Immature natural killer cell (primary cell): ENCODE measurements around the gene AQP12A. TPM values are rescaled to one million over a fixed set of nuclear protein-coding genes. Genes with fewer than 3 reads are reported as not detected.
"Not testable (repeated sequence)": the region's sequence is repeated elsewhere in the genome, so short reads cannot be mapped to it uniquely, and the experiment has no call there.

Experiments used
- DNase-seq, 3 donors: peaks; one replicate each; pipeline ENCODE4 v3.0.0; 2022; ENCODE audit warnings: mixed read lengths in 1 of 3
- H3K27ac Mint-ChIP-seq, 6 donors: one replicate each; pipeline ENCODE4 v1.8.0; 2020; ENCODE audit warnings: mixed read lengths in 6 of 6, mild to moderate bottlenecking in 5 of 6, inconsistent platforms in 4 of 6, moderate library complexity in 3 of 6
- H3K27me3 Mint-ChIP-seq, 3 donors: one replicate each; pipeline ENCODE4 v1.8.0; 2020 to 2021; ENCODE audit warnings: low read depth in 3 of 3, mild to moderate bottlenecking in 3 of 3, mixed read lengths in 3 of 3, moderate library complexity in 3 of 3, inconsistent platforms in 1 of 3
- H3K36me3 Mint-ChIP-seq, 3 donors: one replicate each; pipeline ENCODE4 v1.8.0; 2020; ENCODE audit warnings: mixed read lengths in 3 of 3, inconsistent platforms in 2 of 3, mild to moderate bottlenecking in 2 of 3
- H3K4me1 Mint-ChIP-seq, 2 donors: one replicate each; pipeline ENCODE4 v1.8.0; 2020; ENCODE audit warnings: inconsistent platforms in 2 of 2, mild to moderate bottlenecking in 2 of 2, mixed read lengths in 2 of 2, moderate library complexity in 1 of 2
- H3K4me3 Mint-ChIP-seq, 5 donors: one replicate each; pipeline ENCODE4 v1.8.0; 2020; ENCODE audit warnings: mild to moderate bottlenecking in 5 of 5, mixed read lengths in 5 of 5, inconsistent platforms in 3 of 5, moderate library complexity in 3 of 5
- H3K9me3 Mint-ChIP-seq, 6 donors: one replicate each; pipeline ENCODE4 v1.8.0; 2020; ENCODE audit warnings: mild to moderate bottlenecking in 6 of 6, mixed read lengths in 6 of 6, inconsistent platforms in 4 of 6, moderate library complexity in 3 of 6
- polyA plus RNA-seq, 3 donors: library from polyadenylated mRNA; unstranded; fragments of 300-500 nt; fragmentation: Illumina TruSeq; gene quantifications; one replicate each; pipeline ENCODE4 v1.2.3, GENCODE V29; 2021

Gene AQP12A
- polyA plus RNA-seq, 3 donors from 2014 or later = not detected

- Mint-ChIP-seq H3K27ac (no peak overlapping the region), H3K9me3 (no peaks in the 10 kb centered on the region), H3K36me3 (no peaks in the 10 kb centered on the region), H3K4me1 (peaks cover 0 to 3% of the 10 kb centered on the region in 2 donors), H3K27me3 (peaks cover 7 to 11% (median 8%) of the 10 kb centered on the region in 3 donors), H3K4me3 (no peak overlapping the region)
- DNase-seq = no peak
Measured at GRCh38 chr2:240672076-240672700, 19.5 kb upstream of the AQP12A start.

- peak in 1 of 3 donors; percentile 9 for DNase-seq
- H3K9me3 Mint-ChIP-seq = no peaks in the 10 kb centered on the region
- H3K36me3 Mint-ChIP-seq = no peaks in the 10 kb centered on the region
- H3K27ac Mint-ChIP-seq = no peak overlapping the region
- peaks cover 0 to 3% of the 10 kb centered on the region in 2 donors for H3K4me1 Mint-ChIP-seq
- H3K4me3 Mint-ChIP-seq = no peak overlapping the region
- peaks cover 7 to 10% (median 8%) of the 10 kb centered on the region in 3 donors for H3K27me3 Mint-ChIP-seq
Measured at GRCh38 chr2:240672701-240673190, 18.9 kb upstream of the AQP12A start.

GRCh38 chr2:240674461-240675184 is 17.0 kb upstream of the AQP12A start:
- not testable (repeated sequence) for H3K36me3 Mint-ChIP-seq, H3K4me1 Mint-ChIP-seq, H3K27me3 Mint-ChIP-seq, H3K9me3 Mint-ChIP-seq
- Mint-ChIP-seq H3K4me3 (peak overlapping the region in 4 of 5 donors; percentile 15 to 56 (median 30)), H3K27ac (peak overlapping the region in 1 of 6 donors; percentile 2)
- peak in 1 of 3 donors; percentile 67 for DNase-seq

GRCh38 chr2:240675345-240675744 is 16.3 kb upstream of the AQP12A start:
- not testable (repeated sequence) for H3K36me3 Mint-ChIP-seq, H3K4me1 Mint-ChIP-seq, H3K27me3 Mint-ChIP-seq, DNase-seq, H3K4me3 Mint-ChIP-seq, H3K9me3 Mint-ChIP-seq, H3K27ac Mint-ChIP-seq

DNA sequence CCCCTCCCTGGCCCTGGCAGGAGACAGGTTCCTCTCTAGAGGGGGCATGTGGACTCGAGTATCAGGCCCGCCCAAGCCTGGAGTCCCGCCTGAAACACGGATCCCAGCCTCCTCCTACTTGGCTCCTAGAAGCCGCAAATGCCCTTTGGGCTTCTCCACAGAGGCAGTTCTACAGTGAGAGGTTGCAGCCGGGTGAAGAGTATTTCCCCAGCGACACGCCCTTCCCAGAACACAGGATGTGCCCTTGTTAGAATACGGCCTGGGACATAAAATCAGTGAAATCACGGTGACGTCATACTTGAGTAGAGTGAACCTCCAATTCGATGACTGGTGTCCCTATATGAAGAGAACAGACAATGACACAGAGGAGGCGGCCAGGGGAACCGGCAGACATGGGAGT is 13.6 kb upstream of the AQP12A start:
- not testable (repeated sequence) for H3K27ac Mint-ChIP-seq, H3K27me3 Mint-ChIP-seq, H3K4me1 Mint-ChIP-seq, H3K4me3 Mint-ChIP-seq, H3K9me3 Mint-ChIP-seq, H3K36me3 Mint-ChIP-seq, DNase-seq

DNA sequence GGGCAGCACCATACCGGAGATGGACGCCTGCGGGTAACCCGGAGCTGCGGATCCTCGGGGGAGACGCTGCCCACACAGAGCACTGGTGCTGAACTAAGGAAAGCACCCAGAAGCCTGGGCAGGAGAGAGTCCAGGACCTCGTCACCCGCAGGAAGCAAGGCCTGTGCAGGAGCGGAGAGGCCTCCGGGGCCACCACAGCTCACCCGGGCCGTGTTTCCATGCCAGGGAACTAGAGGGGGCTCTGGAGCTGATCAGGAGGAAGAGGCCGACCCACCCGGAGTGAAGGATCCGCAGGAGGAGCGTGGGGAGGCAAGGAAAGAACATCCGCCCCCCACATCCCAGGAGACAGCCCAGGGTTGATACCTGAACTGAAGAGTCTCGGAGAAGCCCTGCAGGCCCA is 12.8 kb upstream of the AQP12A start:
- not testable (repeated sequence) for H3K27ac Mint-ChIP-seq, H3K4me1 Mint-ChIP-seq, H3K36me3 Mint-ChIP-seq, H3K4me3 Mint-ChIP-seq, H3K27me3 Mint-ChIP-seq, H3K9me3 Mint-ChIP-seq, DNase-seq

DNA sequence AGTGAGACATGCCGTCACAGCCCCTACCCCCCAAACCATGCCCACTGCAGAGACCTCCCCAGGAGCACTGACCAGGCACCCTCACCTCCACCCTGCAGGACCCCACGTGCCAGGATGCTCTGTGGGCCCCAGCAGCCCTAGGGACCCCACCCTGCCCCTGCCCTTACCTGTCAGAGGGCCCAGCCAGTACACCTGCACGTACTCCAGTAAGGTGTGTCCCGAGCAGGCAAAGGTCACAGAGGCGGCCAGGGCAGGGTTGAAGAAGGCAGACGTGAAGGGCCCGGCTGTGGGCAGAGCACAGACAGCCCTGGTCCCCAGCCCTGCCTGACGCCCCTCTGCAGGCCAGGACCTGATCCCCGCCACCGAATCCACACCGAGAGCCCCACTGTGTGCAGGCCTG is 11.5 kb upstream of the AQP12A start:
- not testable (repeated sequence) for H3K27me3 Mint-ChIP-seq, H3K36me3 Mint-ChIP-seq, DNase-seq, H3K4me3 Mint-ChIP-seq, H3K9me3 Mint-ChIP-seq, H3K27ac Mint-ChIP-seq
- peaks cover 0 to 11% of the 10 kb centered on the region in 2 donors for H3K4me1 Mint-ChIP-seq

DNA sequence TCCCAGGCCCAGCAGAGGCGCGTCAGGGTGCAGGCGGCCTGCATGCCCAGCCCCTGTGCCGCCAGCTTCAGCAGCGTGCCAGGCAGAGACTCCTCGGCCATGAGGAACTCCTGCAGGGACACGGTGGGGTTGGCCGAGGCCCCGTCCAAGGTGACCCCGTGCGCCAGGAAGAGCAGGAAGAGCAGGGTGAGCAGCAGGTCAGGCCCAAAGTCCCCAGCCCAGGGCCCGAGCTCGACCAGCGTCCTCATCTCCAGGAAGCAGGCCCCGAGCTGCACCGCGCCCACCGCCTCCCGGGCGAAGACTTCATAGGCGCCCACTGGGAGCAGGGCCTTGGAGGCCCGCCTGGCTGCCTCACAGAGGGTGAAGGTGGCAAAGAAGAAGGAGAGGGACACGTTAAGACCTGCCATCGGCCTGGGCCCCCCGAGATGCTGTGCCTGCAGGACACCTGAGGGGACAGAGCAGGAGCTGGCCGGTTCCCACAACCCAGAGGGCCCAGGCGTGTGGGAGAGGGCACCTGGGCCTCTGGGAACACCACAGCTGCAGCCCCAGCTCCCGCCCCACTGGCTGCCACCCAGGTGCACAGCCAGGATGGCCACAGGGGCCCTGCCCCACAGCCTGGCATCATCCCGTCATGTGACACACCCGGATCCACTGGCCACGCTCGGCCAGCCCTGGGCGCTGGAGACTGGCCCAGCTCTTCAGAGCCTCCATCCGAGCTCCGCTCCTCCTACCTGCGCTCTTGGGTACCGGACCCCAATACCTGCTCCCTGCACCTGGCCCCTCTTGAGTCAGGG is 9.0 kb upstream of the AQP12A start, which contains the start of gene AQP12B:
Gene AQP12B, minus strand, starts transcription at position 455 of the 794 bp plus-strand sequence. Its CDS starts 48 bp downstream, at position 407.
- H3K27ac Mint-ChIP-seq, H3K9me3 Mint-ChIP-seq, DNase-seq, H3K36me3 Mint-ChIP-seq, H3K27me3 Mint-ChIP-seq: not testable (repeated sequence)
- Mint-ChIP-seq H3K4me1 (peaks cover 15 to 21% of the 10 kb centered on the region in 2 donors), H3K4me3 (peak within 1 kb of the TSS in 1 of 5 donors; percentile 21)

GRCh38 chr2:240683329-240683979 is 8.2 kb upstream of the AQP12A start:
- H3K4me3 Mint-ChIP-seq = peak overlapping the region in 1 of 5 donors; percentile 49
- peaks cover 15 to 21% of the 10 kb centered on the region in 2 donors for H3K4me1 Mint-ChIP-seq
- DNase-seq, H3K27ac Mint-ChIP-seq, H3K27me3 Mint-ChIP-seq, H3K9me3 Mint-ChIP-seq, H3K36me3 Mint-ChIP-seq: not testable (repeated sequence)

DNA sequence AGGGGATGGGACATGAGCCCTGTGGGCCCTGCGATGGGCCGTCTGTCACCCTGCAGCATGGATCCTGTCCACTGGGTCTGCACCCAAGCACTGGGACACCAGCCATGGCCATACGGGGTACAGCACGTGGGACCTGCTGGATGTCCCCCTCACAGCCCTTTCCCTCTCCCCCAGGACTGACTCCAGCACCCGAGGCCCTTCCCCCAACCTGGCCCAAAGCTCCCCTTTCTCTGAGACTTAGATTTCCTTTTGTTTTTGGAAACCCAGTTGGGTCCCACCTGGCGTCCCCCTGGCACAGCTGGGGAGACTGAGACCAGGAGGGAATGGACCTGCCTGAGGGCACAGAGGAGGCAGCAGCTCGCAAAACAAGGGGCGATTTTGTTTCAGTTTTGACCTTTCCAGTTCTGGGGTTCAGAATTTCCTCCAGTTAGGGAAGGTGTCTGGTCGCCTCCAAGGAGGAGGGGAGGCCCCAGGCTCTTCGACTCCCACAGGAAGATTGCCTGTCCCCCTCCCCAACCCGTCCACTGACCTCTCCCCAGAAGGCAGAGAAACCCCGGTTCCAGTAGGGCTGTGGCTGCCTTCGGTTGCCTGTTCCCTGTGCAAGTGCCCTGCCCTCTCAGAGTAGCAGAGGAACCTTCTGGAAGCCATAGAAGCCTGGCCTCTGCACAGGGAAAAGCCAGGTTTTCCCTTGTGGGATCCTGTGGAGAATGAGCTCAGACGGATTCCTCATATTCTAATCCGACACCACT is 7.5 kb upstream of the AQP12A start:
- H3K27me3 Mint-ChIP-seq, DNase-seq, H3K9me3 Mint-ChIP-seq, H3K36me3 Mint-ChIP-seq: not testable (repeated sequence)
- peaks cover 15 to 21% of the 10 kb centered on the region in 2 donors for H3K4me1 Mint-ChIP-seq
- peak overlapping the region in 3 of 5 donors; percentile 17 to 49 (median 27) for H3K4me3 Mint-ChIP-seq
- peak overlapping the region in 1 of 6 donors; percentile 9 for H3K27ac Mint-ChIP-seq

- H3K4me3 Mint-ChIP-seq = peak overlapping the region in 4 of 5 donors; percentile 23 to 69 (median 46)
- no peaks in the 10 kb centered on the region for H3K36me3 Mint-ChIP-seq
- peaks cover 0 to 2% (median 0%) of the 10 kb centered on the region in 3 donors for H3K27me3 Mint-ChIP-seq
- DNase-seq = peak in 2 of 3 donors; percentile 27 to 32
- H3K4me1 Mint-ChIP-seq = peaks cover 15 to 21% of the 10 kb centered on the region in 2 donors
- no peaks in the 10 kb centered on the region for H3K9me3 Mint-ChIP-seq
- H3K27ac Mint-ChIP-seq = peak overlapping the region in 4 of 6 donors; percentile 18 to 68 (median 50)
Measured at GRCh38 chr2:240685771-240686371, 5.8 kb upstream of the AQP12A start.

DNA sequence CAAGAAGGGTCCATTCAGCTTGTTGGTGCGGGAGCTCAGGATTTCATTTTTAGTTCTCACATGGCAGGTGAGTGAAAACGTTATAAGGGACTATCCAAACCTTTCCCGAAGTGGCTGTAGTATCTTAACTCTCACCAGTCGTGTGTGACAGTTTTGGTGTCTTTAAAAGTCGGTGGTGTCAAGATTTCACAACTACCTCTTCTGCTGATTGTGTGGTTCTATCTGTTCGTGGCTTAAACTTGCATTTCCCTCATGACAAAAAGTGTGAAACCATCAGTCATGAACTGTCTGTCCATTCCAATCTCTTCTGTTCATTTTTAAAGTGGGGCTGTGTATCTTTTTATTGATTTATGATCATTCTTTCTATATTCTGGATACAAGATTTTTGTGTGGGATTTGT is 5.2 kb upstream of the AQP12A start:
- Mint-ChIP-seq H3K27me3 (peaks cover 0 to 2% (median 0%) of the 10 kb centered on the region in 3 donors), H3K36me3 (no peaks in the 10 kb centered on the region), H3K4me3 (peak overlapping the region in 4 of 5 donors; percentile 23 to 69 (median 46)), H3K27ac (peak overlapping the region in 5 of 6 donors; percentile 8 to 68 (median 45)), H3K4me1 (peaks cover 15 to 21% of the 10 kb centered on the region in 2 donors), H3K9me3 (no peaks in the 10 kb centered on the region)
- peak in 2 of 3 donors; percentile 49 to 50 for DNase-seq
